H1 (cell line): ENCODE measurements around the gene GJA5. TPM values are rescaled to one million over a fixed set of nuclear protein-coding genes. Genes with fewer than 3 reads are reported as not detected.

ENCODE experiments used
- CBX5 ChIP-seq: fragments of 300-800, 300-1000 bp; sonication (generic); IDR thresholded peaks from 2 replicates; pipeline ENCODE4 v1.7.1; 2016; ENCODE audit warnings: antibody characterized with exemption, low read length, low read depth
- FOSL1 ChIP-seq: IDR thresholded peaks from 2 replicates; pipeline ENCODE4 v1.6.1; 2011; ENCODE audit warnings: mild to moderate bottlenecking, low read depth, low read length, moderate library complexity; ENCODE audit not compliant: insufficient read depth
- JUN ChIP-seq: IDR thresholded peaks from 2 replicates; pipeline ENCODE4 v1.6.1; 2011; ENCODE audit warnings: low read depth, mild to moderate bottlenecking, improper control_type of control experiment, low read length
- SP4 ChIP-seq: IDR thresholded peaks from 2 replicates; pipeline ENCODE4 v1.6.1; 2012; ENCODE audit warnings: low read length, inconsistent platforms
- polyA plus RNA-seq, 7 experiments: library from polyadenylated mRNA; depleted of rRNA in 3 of 7; stranded (reverse) in 5 of 7; unstranded in 2 of 7; fragments of >200 nt in 5 of 7; fragments of 200-250 nt in 2 of 7; gene quantifications; 1 replicate in 5 of 7; 2 replicates in 1 of 7; 4 replicates in 1 of 7; pipeline versions ENCODE4 v1.2.1 to v1.2.3, GENCODE V29; 2011 to 2013; ENCODE audit warnings: missing spikeins in 2 of 7, mixed read lengths in 2 of 7
- total RNA-seq: library from RNA; stranded (reverse); fragmentation: NEBNext Ultra II Directional; extraction: Animal tissue kit (Norgen Biotek cat#: 25700); gene quantifications from 2 replicates; pipeline ENCODE4 v1.2.1, GENCODE V29; 2021
- TF ChIP-seq, protein P1 (sequence below): fragments of 300-600 bp; sonication (generic); IDR thresholded peaks from 2 replicates; pipeline ENCODE4 v1.7.1; 2012; ENCODE audit warnings: low read length, moderate library complexity, mild to moderate bottlenecking, inconsistent platforms; ENCODE audit not compliant: insufficient replicate concordance
- TF ChIP-seq, protein P2 (sequence below): IDR thresholded peaks from 2 replicates; pipeline ENCODE4 v1.6.1; 2011; ENCODE audit warnings: low read depth, mild to moderate bottlenecking, low read length; ENCODE audit not compliant: insufficient read depth
- TF ChIP-seq, protein P3 (sequence below), 3 experiments: IDR thresholded peaks; 1 replicate in 2 of 3; 2 replicates in 1 of 3; pipeline versions ENCODE4 v1.5.1 to v1.6.1; 2011; ENCODE audit warnings: low read length in 3 of 3, mild to moderate bottlenecking in 3 of 3, inconsistent platforms in 2 of 3, low read depth in 1 of 3, moderate library complexity in 1 of 3; ENCODE audit not compliant: insufficient read depth in 1 of 3; ENCODE audit errors: control extremely low read depth in 1 of 3
- TF ChIP-seq, protein P4 (sequence below): IDR thresholded peaks from 2 replicates; pipeline ENCODE4 v1.6.1; 2012; ENCODE audit warnings: inconsistent platforms

GJA5 gene
- total and polyA plus RNA-seq, 2 of the 8 experiments (the other 6 are each of a cell fraction or from before 2014, with no cell fraction given): 1.2 to 2.7 TPM

DNA sequence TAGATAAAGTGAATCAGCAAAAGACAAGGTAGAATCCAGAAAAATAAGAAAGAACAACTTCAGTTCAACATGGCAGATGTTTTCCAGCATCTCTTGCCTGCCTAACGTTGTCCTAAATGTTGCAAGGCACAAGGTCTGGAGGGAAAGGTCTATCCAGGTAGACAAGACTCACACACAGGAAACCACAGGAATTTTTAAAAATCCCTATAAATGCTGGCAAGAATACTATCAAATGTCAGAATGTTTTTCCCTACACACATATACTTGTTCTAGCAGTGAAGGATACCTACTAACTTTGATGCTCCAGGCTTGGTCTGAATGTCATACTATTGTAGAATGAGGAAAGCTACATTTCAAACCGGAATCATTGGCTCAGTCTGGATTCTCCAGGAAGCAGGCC lies 10.6 kb downstream of the GJA5 start (continued):
- TF ChIP-seq, protein P1, sequence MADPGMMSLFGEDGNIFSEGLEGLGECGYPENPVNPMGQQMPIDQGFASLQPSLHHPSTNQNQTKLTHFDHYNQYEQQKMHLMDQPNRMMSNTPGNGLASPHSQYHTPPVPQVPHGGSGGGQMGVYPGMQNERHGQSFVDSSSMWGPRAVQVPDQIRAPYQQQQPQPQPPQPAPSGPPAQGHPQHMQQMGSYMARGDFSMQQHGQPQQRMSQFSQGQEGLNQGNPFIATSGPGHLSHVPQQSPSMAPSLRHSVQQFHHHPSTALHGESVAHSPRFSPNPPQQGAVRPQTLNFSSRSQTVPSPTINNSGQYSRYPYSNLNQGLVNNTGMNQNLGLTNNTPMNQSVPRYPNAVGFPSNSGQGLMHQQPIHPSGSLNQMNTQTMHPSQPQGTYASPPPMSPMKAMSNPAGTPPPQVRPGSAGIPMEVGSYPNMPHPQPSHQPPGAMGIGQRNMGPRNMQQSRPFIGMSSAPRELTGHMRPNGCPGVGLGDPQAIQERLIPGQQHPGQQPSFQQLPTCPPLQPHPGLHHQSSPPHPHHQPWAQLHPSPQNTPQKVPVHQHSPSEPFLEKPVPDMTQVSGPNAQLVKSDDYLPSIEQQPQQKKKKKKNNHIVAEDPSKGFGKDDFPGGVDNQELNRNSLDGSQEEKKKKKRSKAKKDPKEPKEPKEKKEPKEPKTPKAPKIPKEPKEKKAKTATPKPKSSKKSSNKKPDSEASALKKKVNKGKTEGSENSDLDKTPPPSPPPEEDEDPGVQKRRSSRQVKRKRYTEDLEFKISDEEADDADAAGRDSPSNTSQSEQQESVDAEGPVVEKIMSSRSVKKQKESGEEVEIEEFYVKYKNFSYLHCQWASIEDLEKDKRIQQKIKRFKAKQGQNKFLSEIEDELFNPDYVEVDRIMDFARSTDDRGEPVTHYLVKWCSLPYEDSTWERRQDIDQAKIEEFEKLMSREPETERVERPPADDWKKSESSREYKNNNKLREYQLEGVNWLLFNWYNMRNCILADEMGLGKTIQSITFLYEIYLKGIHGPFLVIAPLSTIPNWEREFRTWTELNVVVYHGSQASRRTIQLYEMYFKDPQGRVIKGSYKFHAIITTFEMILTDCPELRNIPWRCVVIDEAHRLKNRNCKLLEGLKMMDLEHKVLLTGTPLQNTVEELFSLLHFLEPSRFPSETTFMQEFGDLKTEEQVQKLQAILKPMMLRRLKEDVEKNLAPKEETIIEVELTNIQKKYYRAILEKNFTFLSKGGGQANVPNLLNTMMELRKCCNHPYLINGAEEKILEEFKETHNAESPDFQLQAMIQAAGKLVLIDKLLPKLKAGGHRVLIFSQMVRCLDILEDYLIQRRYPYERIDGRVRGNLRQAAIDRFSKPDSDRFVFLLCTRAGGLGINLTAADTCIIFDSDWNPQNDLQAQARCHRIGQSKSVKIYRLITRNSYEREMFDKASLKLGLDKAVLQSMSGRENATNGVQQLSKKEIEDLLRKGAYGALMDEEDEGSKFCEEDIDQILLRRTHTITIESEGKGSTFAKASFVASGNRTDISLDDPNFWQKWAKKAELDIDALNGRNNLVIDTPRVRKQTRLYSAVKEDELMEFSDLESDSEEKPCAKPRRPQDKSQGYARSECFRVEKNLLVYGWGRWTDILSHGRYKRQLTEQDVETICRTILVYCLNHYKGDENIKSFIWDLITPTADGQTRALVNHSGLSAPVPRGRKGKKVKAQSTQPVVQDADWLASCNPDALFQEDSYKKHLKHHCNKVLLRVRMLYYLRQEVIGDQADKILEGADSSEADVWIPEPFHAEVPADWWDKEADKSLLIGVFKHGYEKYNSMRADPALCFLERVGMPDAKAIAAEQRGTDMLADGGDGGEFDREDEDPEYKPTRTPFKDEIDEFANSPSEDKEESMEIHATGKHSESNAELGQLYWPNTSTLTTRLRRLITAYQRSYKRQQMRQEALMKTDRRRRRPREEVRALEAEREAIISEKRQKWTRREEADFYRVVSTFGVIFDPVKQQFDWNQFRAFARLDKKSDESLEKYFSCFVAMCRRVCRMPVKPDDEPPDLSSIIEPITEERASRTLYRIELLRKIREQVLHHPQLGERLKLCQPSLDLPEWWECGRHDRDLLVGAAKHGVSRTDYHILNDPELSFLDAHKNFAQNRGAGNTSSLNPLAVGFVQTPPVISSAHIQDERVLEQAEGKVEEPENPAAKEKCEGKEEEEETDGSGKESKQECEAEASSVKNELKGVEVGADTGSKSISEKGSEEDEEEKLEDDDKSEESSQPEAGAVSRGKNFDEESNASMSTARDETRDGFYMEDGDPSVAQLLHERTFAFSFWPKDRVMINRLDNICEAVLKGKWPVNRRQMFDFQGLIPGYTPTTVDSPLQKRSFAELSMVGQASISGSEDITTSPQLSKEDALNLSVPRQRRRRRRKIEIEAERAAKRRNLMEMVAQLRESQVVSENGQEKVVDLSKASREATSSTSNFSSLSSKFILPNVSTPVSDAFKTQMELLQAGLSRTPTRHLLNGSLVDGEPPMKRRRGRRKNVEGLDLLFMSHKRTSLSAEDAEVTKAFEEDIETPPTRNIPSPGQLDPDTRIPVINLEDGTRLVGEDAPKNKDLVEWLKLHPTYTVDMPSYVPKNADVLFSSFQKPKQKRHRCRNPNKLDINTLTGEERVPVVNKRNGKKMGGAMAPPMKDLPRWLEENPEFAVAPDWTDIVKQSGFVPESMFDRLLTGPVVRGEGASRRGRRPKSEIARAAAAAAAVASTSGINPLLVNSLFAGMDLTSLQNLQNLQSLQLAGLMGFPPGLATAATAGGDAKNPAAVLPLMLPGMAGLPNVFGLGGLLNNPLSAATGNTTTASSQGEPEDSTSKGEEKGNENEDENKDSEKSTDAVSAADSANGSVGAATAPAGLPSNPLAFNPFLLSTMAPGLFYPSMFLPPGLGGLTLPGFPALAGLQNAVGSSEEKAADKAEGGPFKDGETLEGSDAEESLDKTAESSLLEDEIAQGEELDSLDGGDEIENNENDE: no peak
- TF ChIP-seq, protein P2, sequence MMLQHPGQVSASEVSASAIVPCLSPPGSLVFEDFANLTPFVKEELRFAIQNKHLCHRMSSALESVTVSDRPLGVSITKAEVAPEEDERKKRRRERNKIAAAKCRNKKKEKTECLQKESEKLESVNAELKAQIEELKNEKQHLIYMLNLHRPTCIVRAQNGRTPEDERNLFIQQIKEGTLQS: no peak
- no peak for TF ChIP-seq SP4
- TF ChIP-seq, protein P3, sequence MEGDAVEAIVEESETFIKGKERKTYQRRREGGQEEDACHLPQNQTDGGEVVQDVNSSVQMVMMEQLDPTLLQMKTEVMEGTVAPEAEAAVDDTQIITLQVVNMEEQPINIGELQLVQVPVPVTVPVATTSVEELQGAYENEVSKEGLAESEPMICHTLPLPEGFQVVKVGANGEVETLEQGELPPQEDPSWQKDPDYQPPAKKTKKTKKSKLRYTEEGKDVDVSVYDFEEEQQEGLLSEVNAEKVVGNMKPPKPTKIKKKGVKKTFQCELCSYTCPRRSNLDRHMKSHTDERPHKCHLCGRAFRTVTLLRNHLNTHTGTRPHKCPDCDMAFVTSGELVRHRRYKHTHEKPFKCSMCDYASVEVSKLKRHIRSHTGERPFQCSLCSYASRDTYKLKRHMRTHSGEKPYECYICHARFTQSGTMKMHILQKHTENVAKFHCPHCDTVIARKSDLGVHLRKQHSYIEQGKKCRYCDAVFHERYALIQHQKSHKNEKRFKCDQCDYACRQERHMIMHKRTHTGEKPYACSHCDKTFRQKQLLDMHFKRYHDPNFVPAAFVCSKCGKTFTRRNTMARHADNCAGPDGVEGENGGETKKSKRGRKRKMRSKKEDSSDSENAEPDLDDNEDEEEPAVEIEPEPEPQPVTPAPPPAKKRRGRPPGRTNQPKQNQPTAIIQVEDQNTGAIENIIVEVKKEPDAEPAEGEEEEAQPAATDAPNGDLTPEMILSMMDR (IDR thresholded peaks at IDR 0.05; ENCODE audit: control extremely low read depth in 1 of 3, insufficient read depth in 1 of 3, low read depth in 1 of 3, low read length in 3 of 3): no peak
- TF ChIP-seq JUN: no peak
- no peak for TF ChIP-seq FOSL1
- TF ChIP-seq, protein P4, sequence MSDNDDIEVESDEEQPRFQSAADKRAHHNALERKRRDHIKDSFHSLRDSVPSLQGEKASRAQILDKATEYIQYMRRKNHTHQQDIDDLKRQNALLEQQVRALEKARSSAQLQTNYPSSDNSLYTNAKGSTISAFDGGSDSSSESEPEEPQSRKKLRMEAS: no peak
- no peak for TF ChIP-seq CBX5
